HG03354 (cell line): ENCODE results near the gene C5orf58.
"Not testable (repeated sequence)": the region's sequence is repeated elsewhere in the genome, so short reads cannot be mapped to it uniquely, and the experiment has no call there.

Experiments
- ATAC-seq: cut with Tn5 transposase; IDR thresholded peaks from one replicate; pipeline ENCODE4 v1.9.1; 2021; ENCODE audit warnings: mild to moderate bottlenecking; ENCODE audit not compliant: unreplicated experiment, poor library complexity, severe bottlenecking

C5orf58 gene

DNA sequence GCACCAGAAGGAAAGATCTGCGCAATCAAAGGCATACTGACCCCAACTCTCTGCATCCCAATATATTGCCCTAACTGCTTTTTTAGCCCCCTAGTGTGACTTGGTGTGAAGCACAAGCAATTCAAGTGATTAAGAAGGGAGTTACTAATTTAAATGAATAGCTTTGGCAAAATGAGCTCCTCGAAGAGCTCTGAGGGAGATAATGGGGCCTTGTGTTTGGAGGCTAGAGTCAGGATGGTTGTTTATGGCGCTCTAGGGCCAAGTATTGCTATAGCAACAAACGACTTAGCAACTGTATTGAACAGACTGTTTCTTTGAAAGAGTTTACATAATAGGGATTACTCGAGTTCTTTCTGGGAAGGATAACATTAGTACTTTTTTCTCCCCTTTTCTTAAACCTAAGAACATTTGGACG is 11.5 kb upstream of the C5orf58 start:
- ATAC-seq: no peak

DNA sequence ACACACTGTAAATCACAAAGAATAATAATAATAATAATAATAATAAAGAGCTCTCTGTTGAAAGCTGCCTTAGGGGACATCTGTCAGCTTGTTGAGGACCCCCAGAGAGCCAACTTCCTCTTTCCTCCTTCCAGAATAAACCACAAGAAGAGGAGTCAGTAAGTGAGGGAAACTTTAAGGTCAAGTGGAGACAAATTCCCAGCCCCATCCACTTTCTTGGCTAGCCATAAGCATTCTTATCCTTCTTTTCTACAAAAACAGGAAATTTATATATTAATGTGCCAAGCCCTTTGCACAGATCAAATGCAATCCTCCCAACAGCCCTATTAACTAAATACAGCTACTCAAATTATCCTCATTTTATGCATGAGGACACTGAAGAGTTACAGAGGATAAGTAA is 9.4 kb upstream of the C5orf58 start:
- no peak for ATAC-seq

DNA sequence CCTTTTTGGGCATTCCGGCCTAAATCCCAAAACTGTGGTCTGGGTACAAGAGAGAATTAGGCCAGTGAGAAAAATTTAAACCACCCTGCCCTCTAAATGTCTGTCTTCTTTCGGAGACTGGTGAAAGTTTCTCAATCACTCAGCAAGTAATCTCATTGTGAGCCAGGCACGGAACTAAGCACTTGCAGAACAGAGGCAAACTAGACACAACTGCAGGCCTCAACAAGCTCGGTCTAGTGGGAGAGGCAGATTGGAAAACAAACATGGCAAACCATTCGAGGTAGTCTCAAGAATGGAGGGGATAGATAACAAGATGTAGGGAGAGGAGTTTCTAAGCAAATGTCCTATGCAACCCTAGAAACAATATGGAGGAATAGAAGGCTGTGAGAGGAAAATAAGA is 8.9 kb upstream of the C5orf58 start:
- no peak for ATAC-seq

DNA sequence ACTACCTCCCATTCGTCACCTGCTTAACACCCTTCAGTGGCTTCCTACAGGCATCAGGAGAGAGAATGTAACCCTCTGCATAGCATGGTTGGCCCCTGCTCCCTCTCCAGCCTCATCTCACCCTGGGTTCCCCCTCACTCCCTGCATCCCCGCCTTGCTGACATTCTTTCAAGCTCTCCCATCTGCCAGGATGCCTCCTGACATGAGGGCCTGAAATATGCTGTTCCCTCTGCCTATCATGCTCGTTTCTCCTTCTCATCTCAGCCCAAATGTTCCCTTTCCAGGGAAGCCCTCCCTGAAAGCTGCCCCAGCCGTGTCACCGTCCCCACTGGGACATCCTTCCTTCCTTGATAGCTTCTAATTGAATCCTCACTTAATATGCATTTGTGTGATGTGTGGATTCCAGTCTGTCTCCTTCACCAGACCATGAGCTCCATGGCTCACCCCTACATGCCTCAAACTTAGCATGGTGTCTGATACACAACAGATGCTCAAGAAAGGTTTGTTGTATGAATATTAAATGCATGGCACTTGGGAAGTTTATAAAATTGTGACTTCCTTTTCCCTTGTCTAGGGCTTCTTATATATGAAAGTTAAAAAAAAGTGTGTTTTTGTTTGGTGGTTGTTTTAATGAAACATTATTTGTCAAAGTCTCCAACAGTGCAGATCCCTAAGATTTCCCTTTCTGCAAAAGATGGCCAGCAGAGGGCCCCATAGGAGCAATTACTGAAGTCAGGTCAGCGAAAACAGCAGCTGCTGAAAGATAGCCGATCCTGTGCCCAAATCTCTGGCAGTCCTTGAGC is 7.3 kb upstream of the C5orf58 start:
- peak; percentile 71 for ATAC-seq

DNA sequence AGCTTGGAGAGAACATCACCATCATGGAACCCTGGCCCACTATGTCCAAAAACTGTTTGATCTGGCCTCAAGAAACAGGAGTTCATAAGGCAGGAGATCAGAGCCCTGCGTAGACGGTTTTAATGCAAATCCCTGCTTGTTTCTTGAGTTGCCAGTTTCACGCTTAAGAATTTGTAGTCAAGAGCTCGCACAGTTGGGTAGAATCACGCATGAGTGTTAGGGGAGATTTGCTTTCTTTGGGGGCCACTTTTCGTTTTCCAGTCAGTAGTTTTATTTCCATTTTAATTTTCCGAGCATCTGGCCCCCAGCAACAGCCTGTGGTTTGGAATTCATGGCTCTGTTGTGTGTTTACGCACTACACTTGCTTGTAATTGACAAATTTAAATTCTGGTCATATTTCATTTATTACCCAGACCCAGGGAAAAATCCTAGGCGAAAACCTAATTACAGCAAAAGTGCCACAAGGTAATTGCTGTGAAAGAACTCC is 6.6 kb upstream of the C5orf58 start:
- no peak for ATAC-seq

DNA sequence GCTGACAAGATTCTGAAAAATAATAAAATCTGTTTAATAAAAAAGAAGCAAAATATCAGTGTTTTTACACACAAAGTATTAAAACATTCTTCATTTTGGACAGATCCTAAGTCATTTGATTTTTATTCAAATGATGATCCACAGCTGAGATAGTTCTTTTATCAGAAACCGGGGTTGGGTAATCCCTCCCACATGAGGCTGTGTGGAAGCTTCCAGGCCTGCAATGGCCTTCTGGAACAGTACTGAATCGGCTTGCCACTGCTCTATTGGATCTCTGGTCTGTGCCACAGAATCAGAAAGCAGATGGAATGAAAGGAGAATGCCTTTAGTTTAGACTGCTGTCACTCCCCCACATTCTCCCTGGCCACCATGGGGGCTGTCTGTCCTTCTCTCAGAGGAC is 6.1 kb upstream of the C5orf58 start:
- no peak for ATAC-seq

DNA sequence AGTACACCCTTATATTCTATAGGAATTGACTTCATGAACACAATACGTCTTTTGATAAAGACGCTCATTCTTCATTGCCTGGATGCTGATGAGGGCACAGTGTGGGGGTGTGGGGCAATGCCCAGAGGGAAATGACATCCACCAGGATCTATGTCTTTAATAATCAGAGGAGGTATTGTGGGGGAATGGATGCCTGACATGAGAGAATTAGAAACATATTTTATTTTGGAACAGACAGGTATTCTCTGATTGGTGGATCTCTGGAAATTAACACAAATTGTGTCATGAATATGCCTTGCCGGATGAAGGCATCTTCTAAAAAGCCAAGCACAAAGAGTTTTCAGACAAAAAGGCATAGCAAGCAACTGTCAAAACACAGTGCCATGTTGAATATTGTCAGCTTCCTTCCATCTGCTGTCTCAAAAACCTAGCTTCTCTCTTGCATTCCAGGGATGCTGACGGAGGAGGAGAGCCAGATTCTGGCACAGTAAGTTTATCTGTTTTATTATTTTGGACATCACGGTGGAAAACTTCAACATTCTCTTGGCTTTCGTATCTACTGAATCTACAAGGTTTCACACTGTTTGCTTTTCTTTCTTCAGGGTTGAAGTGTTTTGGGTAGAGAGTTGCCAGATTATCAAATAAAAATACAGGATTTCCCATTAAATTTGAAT is 3.9 kb upstream of the C5orf58 start:
- no peak for ATAC-seq

DNA sequence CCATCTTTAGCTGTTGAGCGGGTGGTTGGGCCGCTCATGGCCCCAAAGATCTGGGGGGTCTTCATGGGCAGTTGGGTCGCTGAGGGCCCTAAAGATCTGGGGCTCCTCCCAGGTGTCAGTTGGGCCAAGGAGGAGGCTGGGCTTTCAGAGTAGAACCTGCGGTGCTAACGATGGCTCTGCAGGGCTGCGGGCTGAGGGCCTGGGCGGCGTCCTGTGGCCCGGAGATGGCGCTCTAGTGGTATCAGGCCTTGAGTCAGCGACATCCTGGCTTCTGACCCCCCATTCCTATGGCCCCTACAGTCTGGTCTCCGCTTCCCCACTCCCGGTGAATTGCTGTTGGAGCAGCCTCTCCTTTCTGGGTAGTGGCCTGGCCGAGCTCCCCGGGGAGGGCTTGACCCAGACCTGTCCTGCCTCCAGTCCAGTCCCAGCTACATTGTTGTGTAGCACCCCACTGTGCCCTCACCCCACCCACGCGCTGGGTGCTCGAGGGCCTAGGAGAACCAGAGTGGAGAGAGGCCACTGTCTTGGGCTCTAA is 640 bp downstream of the C5orf58 start:
- ATAC-seq: no peak

DNA sequence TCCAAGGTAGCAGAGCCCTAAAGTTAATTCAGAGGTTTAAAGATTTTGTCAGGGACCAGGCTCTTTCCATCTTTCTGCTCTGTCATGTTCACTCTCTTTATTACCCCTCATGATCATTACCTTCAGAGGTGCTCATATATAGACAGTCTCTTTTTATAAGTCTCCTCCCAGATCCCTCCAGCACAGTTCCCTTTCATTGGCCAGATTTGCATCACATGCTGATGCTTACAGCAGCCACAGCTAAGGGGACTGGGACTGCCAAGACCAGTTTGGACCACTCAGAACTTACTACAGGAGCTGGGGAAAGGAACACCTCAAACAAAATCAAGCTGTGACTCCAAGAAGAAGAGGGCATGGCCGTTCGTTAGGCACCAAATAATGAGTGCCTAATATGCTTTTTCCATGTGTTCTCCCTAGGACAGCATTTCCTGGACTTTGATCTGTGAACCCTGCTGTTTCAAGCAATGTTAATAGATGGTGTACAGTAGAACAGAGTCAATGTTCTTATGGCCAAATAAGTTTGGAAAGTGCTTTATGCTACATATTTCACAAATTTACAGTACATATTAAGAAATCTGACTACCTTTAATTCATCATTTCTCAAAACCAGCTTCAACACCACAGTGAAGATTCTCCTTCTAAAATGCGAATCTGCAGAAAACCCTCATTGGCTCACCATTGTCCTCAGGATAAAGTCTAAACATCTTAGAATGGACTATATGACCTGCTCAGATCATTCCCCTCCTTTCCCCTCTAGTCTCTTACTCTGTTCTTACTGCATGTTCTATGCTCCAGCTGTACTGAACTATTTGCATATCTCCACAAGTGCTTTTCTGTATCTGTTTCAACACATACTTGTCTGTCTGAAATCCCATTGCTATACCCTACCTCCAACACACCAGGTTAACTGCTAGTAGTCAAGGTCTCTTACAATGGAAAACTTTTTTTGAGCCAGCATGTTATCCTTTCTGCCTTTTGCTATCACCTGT is 3.4 kb downstream of the C5orf58 start:
- peak; percentile 61 for ATAC-seq

DNA sequence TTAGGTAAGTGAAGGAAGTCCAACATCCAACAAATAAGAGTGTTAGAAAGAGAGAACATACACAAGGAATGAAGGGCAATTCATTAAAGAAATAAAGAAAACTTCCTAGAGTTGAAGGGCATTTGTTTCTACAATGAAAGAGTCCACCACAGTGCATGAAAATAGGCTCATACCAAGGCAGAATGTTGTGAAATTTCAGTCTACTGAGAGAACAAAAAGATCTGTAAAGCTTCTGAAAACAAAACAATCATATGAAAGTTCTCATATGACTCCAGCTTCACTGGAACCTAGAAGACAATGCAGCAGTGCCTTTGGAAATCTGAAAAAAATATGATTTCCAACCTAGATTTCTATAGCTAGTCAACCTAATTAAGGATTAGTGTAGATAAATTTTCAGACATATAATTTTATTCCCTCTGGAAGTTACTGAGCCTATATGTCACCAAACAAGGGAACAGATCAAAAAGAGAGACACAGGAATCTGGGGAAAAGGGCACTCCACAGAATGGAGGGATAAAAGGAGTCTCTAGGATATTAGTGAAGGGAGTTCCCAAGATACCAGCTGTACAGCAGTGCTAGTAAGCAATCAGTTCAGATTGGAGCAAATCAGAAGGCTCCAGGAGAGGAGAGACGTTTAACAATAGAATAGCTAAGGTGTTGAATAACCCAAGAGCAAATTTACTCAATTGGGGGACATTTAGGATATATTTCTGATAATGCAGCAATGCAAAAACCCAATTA is 5.8 kb downstream of the C5orf58 start:
- ATAC-seq: no peak

DNA sequence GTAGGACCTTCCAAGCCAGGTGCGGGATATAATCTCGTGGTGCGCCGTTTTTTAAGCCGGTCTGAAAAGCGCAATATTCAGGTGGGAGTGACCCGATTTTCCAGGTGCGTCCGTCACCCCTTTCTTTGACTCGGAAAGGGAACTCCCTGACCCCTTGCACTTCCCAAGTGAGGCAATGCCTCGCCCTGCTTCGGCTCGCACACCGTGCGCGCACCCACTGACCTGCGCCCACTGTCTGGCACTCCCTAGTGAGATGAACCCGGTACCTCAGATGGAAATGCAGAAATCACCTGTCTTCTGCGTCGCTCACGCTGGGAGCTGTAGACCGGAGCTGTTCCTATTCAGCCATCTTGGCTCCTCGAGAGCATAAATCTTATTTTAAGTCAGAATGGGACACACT is 12.7 kb downstream of the C5orf58 start:
- ATAC-seq: not testable (repeated sequence)

DNA sequence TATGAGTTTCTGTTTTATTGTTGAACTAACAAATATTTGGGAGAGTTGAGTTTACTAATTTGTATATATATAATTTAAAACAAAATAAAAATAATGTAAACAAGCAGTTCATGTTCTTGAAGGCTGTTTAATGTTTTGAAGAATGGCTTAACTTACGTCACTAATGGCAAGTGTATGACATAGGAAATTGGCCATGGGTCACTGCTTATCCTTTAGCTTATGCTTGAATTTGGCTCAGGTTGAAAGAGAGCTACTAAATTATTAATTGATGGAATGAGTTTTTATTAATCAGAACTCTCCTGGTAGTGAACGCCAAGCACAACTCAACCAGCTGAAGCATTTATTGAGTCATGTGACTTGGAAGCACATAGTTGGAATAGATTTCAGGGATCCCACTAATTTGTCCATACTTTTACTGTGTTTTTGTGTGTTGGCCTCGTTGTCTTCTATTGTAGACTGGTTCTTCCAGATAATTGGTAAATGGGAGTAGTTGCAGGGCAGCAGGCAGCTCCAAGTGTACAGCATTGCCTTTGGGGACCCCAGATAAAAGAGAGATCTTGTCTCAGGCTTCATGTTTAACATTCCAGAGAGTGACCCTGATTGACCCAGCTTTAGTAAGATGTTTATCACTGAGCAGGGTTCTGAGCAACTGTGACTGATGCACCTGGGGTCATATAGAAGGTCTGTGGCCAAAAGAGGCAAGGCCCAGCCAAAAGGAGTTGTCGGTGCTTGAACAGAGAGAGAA is 13.5 kb downstream of the C5orf58 start:
- ATAC-seq: no peak

DNA sequence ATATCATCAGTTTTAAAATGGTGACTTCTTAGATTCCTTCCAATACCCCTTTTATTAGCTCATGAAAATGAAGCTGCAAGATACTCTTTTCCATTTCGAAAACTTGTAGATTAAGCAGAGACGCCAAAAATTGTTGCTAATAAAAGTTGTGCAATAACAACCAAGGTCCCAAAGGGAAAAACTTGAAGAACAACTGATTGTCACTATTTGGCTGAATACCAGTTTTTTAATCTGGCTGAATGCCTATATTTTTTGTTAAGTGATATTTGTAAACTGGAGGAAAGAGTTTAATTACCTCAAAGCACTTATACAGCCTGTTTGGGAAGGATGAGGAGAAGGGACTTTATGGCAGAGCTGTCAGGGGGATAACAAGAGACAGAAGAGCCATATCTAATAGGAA is 14.6 kb downstream of the C5orf58 start:
- ATAC-seq: no peak

DNA sequence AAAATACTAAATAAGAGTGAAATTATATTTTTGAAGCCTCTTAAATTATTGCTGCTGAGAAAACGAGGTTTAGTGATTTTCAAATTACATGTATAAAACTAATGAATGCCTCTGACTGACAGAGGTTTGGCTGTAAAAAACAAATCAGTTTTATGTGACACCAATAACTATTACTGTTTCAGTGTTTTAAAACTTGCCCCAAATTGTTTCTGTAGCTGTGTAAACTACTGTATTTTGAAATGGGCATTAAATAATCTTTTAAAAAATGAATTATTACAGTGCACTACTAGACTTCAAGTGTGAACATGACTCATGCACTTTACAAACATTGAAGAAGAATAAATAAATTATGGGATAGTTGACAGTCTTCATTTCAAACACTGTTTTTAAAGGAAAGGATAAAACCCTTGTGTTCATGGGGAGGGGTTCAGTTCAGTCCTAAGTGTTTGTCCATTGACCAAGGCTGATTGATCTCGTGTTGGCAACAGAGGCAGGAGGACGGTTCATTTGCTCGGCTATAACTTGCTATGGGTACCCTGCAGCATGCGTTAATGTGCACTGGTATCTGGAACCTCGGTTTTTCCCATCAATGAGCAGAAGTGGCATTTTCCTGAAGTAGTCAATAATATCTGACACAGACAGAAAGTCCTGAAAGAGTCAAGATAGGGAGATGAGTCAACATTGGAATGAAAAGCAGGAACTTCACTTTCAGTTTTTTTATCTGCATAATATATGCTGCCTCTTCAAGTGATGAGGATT is 15.6 kb downstream of the C5orf58 start:
- no peak for ATAC-seq

DNA sequence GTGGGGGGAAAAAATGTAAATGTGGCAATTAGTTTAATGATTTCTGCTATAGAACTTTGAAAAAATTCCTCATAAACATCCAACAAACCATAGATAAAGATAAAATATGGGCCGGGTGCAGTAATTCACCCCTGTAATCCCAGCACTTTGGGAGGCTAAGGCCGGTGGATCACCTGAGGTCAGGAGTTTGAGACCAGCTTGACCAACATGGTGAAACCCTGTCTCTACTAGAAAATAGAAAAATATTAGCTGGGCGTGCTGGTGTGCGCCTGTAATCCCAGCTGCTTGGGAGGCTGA is 16.1 kb downstream of the C5orf58 start:
- not testable (repeated sequence) for ATAC-seq

DNA sequence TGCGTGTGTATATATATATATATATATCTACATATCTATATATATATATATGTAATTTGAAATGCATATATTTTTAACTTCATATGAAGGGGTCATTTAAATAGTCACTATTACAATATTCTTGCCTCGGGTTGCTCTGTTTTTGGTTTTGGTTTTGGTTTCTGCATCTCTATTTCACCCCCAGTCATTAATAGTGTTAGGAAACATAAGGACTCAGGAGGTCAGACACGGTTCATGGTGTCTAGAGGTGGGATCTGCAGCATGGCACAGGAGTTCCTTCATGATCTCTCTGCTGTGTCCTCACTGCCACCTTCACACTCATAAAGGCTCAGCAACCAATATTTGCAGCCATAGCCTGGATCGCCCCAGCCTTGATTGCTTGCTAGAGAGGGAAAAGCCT is 16.6 kb downstream of the C5orf58 start:
- no peak for ATAC-seq

DNA sequence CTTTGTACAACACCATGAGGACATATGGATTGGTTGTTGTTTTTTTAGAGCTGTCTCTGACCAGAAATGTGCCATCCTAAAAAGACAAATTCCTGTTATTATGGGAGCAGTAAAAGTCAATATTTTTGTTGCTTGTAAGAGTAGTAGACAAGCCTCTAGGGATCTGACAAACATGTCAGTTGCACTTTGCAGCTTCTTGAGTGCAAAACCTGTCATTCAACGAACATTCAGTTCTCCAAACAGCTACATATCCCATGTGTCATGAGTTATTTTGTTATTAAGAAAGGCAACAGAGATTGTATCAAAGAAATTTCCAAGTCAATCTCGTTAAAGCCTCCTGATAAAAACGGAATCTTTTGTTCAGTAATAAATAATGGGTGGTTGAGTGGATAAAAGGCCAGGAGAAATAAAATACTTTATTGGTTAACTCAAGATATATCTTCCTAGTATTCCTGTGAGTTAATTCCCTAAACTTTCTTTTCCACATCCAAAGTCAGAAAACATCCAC is 18.1 kb downstream of the C5orf58 start:
- ATAC-seq: no peak

DNA sequence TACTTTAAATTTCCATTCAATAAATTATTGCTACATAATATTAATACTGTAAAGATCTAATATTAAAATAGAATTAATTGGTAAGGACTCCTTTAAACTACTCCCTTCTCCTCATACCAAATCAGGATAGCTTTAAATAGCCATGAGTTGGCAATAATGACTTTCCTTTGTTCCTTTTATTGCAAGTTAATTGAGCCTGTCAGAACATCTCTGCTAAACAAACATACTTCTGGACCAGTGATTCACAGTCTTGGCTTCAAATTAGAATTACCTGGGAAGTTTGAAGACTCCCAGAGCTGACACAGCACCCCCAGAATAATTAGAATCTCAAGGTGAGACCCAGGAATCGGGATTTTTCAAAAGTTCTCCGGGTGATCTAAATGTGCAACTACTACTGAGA is 18.7 kb downstream of the C5orf58 start:
- no peak for ATAC-seq
